ENCODE data around the gene ADPRHL1.
A peak's percentile ranks its signal among the peaks of the same experiment; 100 is the strongest.

ADPRHL1 gene

GRCh38 chr13:113361406-113361805 is 91.9 kb downstream of the ADPRHL1 start:
- peak in 1 of 10 donors; percentile 12 for DNase-seq
- intact Hi-C loops (cut with DNase I) = no loop called here

GRCh38 chr13:113360446-113360845 is 92.8 kb downstream of the ADPRHL1 start:
- intact Hi-C loops (cut with DNase I) = no loop called here
- peak in 1 of 10 donors; percentile 19 for DNase-seq

GRCh38 chr13:113359571-113359970 is 93.7 kb downstream of the ADPRHL1 start:
- intact Hi-C loops (cut with DNase I) = no loop called here
- DNase-seq = peak in 1 of 10 donors; percentile 24

GRCh38 chr13:113358653-113359190 is 94.6 kb downstream of the ADPRHL1 start:
- intact Hi-C loops (cut with DNase I) = no loop called here
- DNase-seq = no peak

GRCh38 chr13:113357529-113357928 is 95.8 kb downstream of the ADPRHL1 start:
- intact Hi-C loops (cut with DNase I) = no loop called here
- peak in 1 of 10 donors; percentile 30 for DNase-seq

- no peak for DNase-seq
Measured at GRCh38 chr13:113356596-113356995, 96.7 kb downstream of the ADPRHL1 start.

GRCh38 chr13:113355621-113356020 is 97.7 kb downstream of the ADPRHL1 start:
- peak in 2 of 10 donors; percentile 51 to 80 for DNase-seq
- intact Hi-C loops (cut with DNase I) = no loop called here

More at GRCh38 chr13:113356596-113356995, 96.7 kb downstream of the ADPRHL1 start:
- intact Hi-C loops (cut with DNase I) = no loop called here

GRCh38 chr13:113354831-113355610 is 98.3 kb downstream of the ADPRHL1 start:
- intact Hi-C loops (cut with DNase I) = no loop called here
- DNase-seq = peak in 2 of 10 donors; percentile 39 to 79

- DNase-seq = peak in 2 of 10 donors; percentile 43 to 52
Measured at GRCh38 chr13:113353254-113353653, 100.0 kb downstream of the ADPRHL1 start.

GRCh38 chr13:113351514-113352026 is 101.7 kb downstream of the ADPRHL1 start:
- intact Hi-C loops (cut with DNase I) = no loop called here

More at GRCh38 chr13:113353254-113353653, 100.0 kb downstream of the ADPRHL1 start:
- intact Hi-C loops (cut with DNase I) = no loop called here

GRCh38 chr13:113350938-113351335 is 102.4 kb downstream of the ADPRHL1 start:
- intact Hi-C loops (cut with DNase I) = no loop called here
- DNase-seq = peak in 2 of 10 donors; percentile 29 to 65

More at GRCh38 chr13:113351514-113352026, 101.7 kb downstream of the ADPRHL1 start:
- DNase-seq = peak in 2 of 10 donors; percentile 58 to 72

GRCh38 chr13:113350065-113350937 is 103.0 kb downstream of the ADPRHL1 start:
- intact Hi-C loops (cut with DNase I) = no loop called here
- peak in 2 of 10 donors; percentile 27 to 68 for DNase-seq
